GM19099 (cell line): ENCODE measurements around the gene FAM50A.

Experiments used
- POLR2A ChIP-seq: IDR thresholded peaks from 3 replicates; pipeline ENCODE4 v1.6.1; 2011; ENCODE audit warnings: low read depth; ENCODE audit not compliant: insufficient read length; ENCODE audit errors: extremely low read depth

Gene FAM50A

DNA sequence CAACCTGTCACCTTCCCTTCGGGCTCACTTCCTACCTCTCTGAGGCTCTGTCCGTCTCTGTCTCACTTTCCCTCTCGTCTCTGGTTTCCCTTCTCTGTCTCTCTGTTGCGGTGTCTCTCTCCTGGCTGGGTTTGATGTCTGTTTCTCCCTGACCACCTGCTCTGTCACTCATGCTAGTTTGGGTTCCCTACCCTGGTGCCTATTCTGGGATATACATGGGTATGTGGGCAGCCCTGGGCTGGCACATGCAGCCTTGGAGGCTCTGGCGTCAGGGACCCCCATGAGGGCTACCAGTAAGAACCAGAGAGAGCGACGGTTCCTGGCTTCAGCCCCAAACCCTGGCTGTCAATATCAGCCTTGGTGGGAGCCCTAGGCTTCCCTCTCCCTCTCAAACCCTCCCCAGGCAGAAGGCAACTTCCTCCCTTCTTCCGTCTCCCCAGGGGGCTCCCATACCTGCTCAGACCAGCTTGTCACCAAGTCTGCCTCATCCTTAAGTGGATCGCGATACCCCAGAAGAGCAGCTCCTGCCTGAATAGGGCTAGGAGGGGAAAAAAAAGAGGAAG lies 35.2 kb upstream of the FAM50A start:
- no peak for TF ChIP-seq POLR2A

GRCh38 chrX:154409222-154409871 lies 34.6 kb upstream of the FAM50A start, which contains the start of gene DNASE1L1:
TSS of gene DNASE1L1 (minus strand) at chrX:154409254. CDS start at chrX:154405568, 3,686 bp downstream.
- no peak for TF ChIP-seq POLR2A

GRCh38 chrX:154411981-154412340 lies 32.0 kb upstream of the FAM50A start:
- TF ChIP-seq POLR2A, result no peak

- no peak for TF ChIP-seq POLR2A
Observed at GRCh38 chrX:154412468-154412867, 31.5 kb upstream of the FAM50A start.

- TF ChIP-seq POLR2A, result no peak
Observed at GRCh38 chrX:154413142-154413541, 30.8 kb upstream of the FAM50A start.

- TF ChIP-seq POLR2A, result no peak
Observed at GRCh38 chrX:154417157-154417556, 26.8 kb upstream of the FAM50A start.

- TF ChIP-seq POLR2A, result no peak
Observed at GRCh38 chrX:154419189-154419588, 24.8 kb upstream of the FAM50A start.

DNA sequence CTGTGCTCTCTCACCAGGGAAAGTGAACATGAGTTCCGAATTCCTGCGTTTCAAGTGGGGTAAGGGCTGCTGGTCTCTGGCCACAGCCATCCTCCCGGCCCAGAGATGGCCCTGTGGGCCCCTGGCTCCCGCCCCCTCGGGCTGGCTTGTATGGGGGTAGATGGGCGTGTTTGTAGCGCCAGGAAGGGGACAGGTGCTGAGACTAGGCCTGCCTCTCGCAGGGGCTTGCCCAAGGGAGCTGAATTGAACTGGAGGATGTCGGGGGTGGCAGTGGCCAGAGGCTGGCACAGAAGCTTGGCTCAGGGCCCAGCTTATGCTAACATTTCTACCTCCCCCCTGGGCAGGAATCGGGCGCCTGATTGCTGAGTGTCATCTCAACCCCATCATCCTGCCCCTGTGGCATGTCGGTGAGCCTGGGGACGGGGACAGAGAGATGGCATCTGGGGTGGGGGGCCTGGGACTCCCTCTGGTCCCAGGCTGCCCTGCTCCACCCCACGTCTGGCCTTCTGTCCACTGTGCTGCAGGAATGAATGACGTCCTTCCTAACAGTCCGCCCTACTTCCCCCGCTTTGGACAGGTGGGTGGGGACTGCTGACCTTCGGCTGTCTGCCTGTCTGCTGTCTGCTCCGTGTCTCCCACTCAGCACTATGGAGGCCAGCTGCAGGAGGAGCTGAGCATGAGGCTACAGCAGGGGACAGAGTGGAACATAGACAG lies 24.1 kb upstream of the FAM50A start:
- no peak for TF ChIP-seq POLR2A

DNA sequence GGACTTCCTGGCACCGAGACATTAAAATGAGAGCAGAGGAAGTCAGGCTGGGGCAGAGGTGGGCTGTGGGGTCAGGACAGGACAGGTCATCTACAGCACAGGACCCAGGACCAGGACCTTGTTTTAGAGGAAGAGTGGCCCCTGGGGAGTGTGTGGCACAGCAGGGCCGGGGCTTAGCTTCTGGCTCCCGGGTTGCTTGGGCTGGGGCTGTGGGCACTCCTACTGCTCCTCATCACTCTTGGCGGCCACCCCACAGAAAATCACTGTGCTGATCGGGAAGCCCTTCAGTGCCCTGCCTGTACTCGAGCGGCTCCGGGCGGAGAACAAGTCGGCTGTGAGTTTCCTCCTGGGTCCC lies 23.6 kb upstream of the FAM50A start:
- no peak for TF ChIP-seq POLR2A

- no peak for TF ChIP-seq POLR2A
Observed at GRCh38 chrX:154426916-154427770, 16.8 kb upstream of the FAM50A start.

DNA sequence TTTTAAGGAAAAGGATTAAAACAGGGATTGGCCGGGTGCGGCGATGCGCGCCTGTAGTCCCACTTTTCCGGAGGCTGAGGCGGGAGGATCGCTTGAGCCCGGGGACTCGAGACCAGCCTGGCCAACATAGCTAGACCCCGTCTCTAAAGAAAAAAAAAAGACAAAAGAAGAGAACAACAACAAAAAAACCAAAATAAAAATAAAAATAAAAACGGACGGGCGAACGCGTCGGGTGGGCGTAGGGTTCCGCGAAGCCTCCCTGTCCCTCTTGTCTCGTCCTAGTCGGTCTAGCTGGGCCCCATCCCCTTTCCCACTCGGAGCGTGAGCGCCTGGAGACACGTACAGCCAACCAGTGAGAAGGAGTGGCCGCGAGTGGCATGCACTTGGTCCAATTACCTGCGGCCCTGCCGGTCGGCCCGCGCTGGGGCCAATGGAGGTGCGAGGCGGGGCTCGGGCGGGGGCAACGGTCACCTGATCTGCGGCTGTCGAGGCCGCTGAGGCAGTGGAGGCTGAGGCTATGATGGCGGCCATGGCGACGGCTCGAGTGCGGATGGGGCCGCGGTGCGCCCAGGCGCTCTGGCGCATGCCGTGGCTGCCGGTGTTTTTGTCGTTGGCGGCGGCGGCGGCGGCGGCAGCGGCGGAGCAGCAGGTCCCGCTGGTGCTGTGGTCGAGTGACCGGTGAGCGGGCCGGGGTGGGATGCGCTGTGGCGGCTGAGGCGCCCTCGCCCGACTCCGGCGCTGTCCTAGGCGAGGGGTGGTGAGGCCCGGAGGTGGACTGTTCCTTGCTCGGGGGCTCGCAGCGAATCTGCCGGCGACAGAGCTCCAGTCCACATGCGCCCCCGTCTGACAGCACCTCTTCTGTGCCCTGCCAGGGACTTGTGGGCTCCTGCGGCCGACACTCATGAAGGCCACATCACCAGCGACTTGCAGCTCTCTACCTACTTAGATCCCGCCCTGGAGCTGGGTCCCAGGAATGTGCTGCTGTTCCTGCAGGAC lies 15.5 kb upstream of the FAM50A start, which contains the start of gene ATP6AP1:
TSS of gene ATP6AP1 (plus strand) at position 502 of the 996 bp plus-strand sequence. CDS start at position 518, 16 bp downstream.
- peak; percentile 62 for TF ChIP-seq POLR2A

DNA sequence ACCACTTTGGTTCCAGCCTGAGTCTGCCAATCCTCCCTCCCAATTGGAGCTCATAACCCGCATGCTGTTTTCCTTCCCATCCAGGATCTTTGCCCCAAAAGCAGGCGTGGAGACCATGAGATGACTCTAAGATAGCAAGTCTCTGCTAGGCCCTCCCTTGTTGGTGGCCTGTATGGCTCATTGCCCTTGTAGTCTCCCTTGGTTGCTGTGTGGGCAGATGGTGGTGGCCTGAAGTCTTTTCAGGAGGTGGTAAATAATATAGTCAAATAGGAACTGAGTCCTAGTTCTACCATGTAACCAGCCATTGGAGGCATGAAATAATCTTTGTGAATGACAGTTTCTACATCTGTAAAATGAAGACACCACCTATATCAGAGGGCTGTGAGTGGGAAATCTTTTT lies 14.2 kb upstream of the FAM50A start:
- no peak for TF ChIP-seq POLR2A

GRCh38 chrX:154430479-154430878 lies 13.5 kb upstream of the FAM50A start:
- no peak for TF ChIP-seq POLR2A

DNA sequence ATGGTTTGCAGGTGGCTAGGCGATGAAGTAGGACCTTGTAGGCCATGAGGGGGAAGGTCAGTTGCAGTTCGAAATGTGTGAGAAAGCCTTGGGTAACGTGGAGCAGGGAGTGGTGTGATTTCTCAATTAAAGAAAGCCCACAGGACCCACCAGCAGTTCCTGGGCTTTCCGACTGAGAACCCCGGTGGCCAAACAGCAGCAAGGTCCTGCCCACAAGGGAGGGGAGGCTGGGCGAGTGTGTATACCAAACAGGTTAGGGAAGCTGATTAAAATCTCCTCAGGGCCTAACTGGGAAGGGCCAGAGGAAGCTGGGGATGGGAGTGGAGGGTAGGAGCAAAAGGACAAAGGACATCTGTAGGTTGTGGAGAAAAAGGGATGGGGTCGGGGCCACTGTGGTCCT lies 13.0 kb upstream of the FAM50A start:
- TF ChIP-seq POLR2A, result no peak

DNA sequence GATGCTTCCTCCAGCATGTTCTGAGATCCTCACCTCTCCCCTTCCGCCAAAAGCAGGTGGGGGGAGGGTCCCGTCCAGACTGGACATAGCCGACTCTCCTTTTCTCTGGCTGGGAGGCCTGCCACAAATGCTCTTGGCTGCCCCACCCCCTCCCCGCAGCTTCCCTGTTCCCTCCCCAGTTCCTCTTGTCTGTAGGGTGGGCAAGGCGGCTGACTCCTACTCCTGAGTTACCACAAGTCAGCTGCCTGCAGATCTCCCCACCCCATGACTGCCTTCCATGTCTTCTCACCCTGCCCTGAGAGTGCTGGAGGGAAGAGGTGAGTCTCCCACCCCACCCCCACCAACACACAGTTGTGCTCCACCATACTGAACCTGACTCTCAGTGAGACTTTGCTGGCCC lies 12.6 kb upstream of the FAM50A start:
- no peak for TF ChIP-seq POLR2A

DNA sequence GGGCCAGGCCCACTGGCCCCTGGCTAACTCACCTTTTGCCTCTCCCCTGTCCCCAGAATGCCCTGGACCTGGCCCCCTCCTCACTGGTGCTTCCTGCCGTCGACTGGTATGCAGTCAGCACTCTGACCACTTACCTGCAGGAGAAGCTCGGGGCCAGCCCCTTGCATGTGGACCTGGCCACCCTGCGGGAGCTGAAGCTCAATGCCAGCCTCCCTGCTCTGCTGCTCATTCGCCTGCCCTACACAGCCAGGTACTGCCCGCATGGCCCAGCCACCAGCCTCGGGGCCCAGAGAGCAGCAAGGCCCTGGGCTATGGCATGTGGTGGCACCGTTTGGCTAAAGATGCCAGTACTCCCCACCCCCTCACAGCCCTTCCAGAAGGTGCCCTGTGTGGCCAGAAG lies 11.7 kb upstream of the FAM50A start:
- no peak for TF ChIP-seq POLR2A
